Measurements from ENCODE around the gene PGLYRP2. TPM values are rescaled to one million over a fixed set of nuclear protein-coding genes. Genes with fewer than 3 reads are reported as not detected.

The PGLYRP2 gene
- total and polyA plus RNA-seq, 5 experiments from 2014 or later, result 0.37 to 0.72 (median 0.69) TPM

DNA sequence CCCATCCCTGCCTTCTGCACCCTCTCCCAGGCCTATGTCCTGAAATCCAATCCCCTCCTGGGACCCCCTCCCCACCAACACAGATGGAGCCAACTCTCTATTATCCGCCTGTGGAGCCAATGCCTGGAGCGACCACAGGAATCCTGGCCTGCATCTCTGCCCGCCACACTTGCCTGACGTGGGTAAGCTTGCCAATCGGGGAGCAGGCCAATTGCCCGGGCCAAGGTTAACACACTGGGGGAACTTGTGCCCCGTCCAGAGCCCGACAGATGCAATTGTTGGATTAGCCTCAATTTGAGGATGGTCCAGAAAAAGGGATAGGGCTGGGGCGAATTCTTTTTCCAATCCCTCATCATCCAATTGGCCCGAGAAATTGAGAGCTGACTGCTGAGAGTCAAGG is 35.5 kb downstream of the PGLYRP2 start:
- Mint-ChIP-seq H3K4me3 (no peak overlapping the region), H3K27ac (no peak overlapping the region), H3K36me3 (no peaks in the 10 kb centered on the region), H3K9me3 (no peaks in the 10 kb centered on the region), H3K4me1 (peaks cover 5 to 11% (median 7%) of the 10 kb centered on the region in 4 donors), H3K27me3 (no peaks in the 10 kb centered on the region)
- ATAC-seq (no peak), DNase-seq (no peak)
- POLR2A ChIA-PET, result interaction anchor here (2.5 kb wide), 1 partner anchor 11 kb away, joined by 6 read pairs; no protein-coding TSS in a partner anchor

GRCh38 chr19:15443325-15443724 is 36.0 kb downstream of the PGLYRP2 start:
- H3K4me1 Mint-ChIP-seq, result peaks cover 0 to 6% (median 2%) of the 10 kb centered on the region in 4 donors
- no peak overlapping the region for H3K4me3 Mint-ChIP-seq
- no peaks in the 10 kb centered on the region for H3K36me3 Mint-ChIP-seq
- no peak for ATAC-seq
- POLR2A ChIA-PET, result interaction anchor here (2.5 kb wide), 1 partner anchor 10 kb away, joined by 6 read pairs; no protein-coding TSS in a partner anchor
- no peaks in the 10 kb centered on the region for H3K9me3 Mint-ChIP-seq
- peak overlapping the region in 3 of 10 donors; percentile 6 to 66 (median 37) for H3K27ac Mint-ChIP-seq
- no peak for DNase-seq
- H3K27me3 Mint-ChIP-seq, result no peaks in the 10 kb centered on the region

- ATAC-seq (no peak), DNase-seq (peak in 1 of 10 donors; percentile 58)
- no peaks in the 10 kb centered on the region for H3K9me3 Mint-ChIP-seq
- POLR2A ChIA-PET, result interaction anchor here (1.1 kb wide), 1 partner anchor 10 kb away, joined by 3 read pairs; no protein-coding TSS in a partner anchor
- no peak overlapping the region for H3K4me3 Mint-ChIP-seq
- no peaks in the 10 kb centered on the region for H3K27me3 Mint-ChIP-seq
- H3K27ac Mint-ChIP-seq, result no peak overlapping the region
- H3K4me1 Mint-ChIP-seq, result peaks cover 0 to 3% (median under 1%) of the 10 kb centered on the region in 4 donors
- no peaks in the 10 kb centered on the region for H3K36me3 Mint-ChIP-seq
These were observed 37.0 kb downstream of the PGLYRP2 start for GRCh38 chr19:15442142-15442920.

DNA sequence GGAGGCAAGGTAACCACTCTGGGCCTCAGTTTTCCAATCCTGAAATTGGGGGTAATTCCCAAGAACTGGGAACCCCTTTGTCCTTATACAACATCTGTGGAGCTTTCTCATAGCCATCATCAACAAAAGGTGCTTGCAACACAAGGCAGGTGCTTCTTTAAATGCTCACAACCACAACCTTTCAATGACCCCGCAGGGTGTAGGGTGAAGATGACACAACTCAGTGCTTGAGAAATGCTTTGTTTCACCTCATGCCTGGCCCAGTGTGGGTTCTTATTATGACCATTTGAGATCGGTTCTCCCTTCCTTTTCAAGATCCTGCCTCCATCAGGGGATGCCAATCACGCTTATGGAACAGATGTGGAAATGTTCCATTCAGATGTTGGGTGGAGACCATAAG is 38.0 kb downstream of the PGLYRP2 start:
- DNase-seq (no peak), ATAC-seq (no peak)
- POLR2A ChIA-PET, result no interaction called here
- Mint-ChIP-seq H3K27ac (no peak overlapping the region), H3K4me1 (no peaks in the 10 kb centered on the region), H3K36me3 (no peaks in the 10 kb centered on the region), H3K27me3 (no peaks in the 10 kb centered on the region), H3K9me3 (no peaks in the 10 kb centered on the region), H3K4me3 (no peak overlapping the region)

- no peaks in the 10 kb centered on the region for H3K27me3 Mint-ChIP-seq
These were observed 39.3 kb downstream of the PGLYRP2 start for GRCh38 chr19:15439821-15440641.

DNA sequence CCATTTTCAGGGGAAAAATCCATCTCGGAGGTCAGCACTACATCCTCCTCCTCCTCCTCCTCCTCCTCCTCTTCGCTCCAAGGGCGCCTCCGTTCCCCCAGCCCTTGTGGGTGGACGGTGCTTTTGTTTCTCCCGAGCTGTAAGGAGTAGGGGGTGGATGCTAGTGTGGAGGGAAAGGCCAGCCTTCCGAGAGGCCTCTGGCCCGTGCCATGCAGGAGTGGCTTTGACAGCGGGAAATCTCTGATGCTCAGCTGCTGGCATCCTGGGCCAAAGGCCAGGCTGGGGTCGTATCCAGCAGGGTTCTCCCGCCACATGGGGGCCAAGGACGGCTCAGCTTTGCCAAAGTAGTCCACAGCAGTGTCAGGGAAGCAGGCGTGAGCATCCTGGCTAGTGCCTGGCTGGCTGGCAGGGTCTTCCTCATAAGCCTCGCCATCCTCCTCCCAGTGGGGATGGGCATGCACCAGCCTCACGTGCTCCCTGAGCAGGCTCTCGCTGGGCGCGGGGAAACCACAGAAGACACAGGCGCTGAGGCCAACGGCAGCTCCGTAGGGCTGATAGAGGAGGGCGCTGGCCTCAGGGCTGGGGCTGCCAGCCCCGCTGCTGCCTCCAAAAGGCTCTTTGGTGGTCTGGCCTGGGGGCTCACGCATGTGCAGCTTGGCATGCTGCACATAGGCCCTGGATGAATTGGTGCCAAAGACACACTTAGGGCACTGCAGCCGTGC is 40.1 kb downstream of the PGLYRP2 start:
- H3K9me3 Mint-ChIP-seq, result no peaks in the 10 kb centered on the region
- POLR2A ChIA-PET, result interaction anchor here (1.0 kb wide), 1 partner anchor 15 kb away, joined by 3 read pairs; no protein-coding TSS in a partner anchor
- H3K27ac Mint-ChIP-seq, result no peak overlapping the region

More at GRCh38 chr19:15439821-15440641, 39.3 kb downstream of the PGLYRP2 start:
- no peak overlapping the region for H3K27ac Mint-ChIP-seq
- POLR2A ChIA-PET, result interaction anchor here (1.0 kb wide), 1 partner anchor 14 kb away, joined by 3 read pairs; no protein-coding TSS in a partner anchor
- H3K9me3 Mint-ChIP-seq, result no peaks in the 10 kb centered on the region
- DNase-seq, result peak in 1 of 10 donors; percentile 55
- no peak for ATAC-seq
- no peaks in the 10 kb centered on the region for H3K4me1 Mint-ChIP-seq
- H3K36me3 Mint-ChIP-seq, result no peaks in the 10 kb centered on the region
- no peak overlapping the region for H3K4me3 Mint-ChIP-seq

DNA sequence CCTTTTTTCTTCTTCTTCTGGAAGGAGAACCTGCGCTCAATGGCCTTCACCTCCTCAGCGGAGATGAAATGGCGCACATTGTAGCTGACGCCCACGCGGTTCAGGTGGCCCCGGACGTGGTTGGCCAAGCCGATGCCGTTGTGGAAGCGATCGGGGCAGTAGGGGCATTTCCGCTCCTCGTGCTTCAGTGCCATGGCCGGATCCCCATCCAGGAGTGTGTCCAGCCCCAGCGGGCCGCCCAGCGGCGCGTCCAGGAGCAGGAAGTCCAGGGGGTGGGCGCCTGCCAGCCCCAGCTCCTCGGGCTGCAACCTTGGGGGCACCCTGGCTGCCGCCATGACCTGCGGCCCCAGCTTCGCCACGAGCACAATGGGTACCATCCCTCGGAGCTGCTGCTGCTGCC is 40.7 kb downstream of the PGLYRP2 start:
- no peak overlapping the region for H3K4me3 Mint-ChIP-seq
- H3K27ac Mint-ChIP-seq, result no peak overlapping the region
- H3K27me3 Mint-ChIP-seq, result no peaks in the 10 kb centered on the region
- no peaks in the 10 kb centered on the region for H3K9me3 Mint-ChIP-seq
- no peaks in the 10 kb centered on the region for H3K36me3 Mint-ChIP-seq
- no peak for ATAC-seq
- POLR2A ChIA-PET, result interaction anchor here (0.9 kb wide), 1 partner anchor 10 kb away, joined by 3 read pairs; no protein-coding TSS in a partner anchor
- DNase-seq, result no peak
- peaks cover under 1 to 1% (median 1%) of the 10 kb centered on the region in 4 donors for H3K4me1 Mint-ChIP-seq

More for the DNA sequence above, 40.1 kb downstream of the PGLYRP2 start:
- Mint-ChIP-seq H3K4me1 (no peaks in the 10 kb centered on the region), H3K36me3 (no peaks in the 10 kb centered on the region), H3K4me3 (no peak overlapping the region), H3K27me3 (no peaks in the 10 kb centered on the region)
- DNase-seq (no peak), ATAC-seq (no peak)

DNA sequence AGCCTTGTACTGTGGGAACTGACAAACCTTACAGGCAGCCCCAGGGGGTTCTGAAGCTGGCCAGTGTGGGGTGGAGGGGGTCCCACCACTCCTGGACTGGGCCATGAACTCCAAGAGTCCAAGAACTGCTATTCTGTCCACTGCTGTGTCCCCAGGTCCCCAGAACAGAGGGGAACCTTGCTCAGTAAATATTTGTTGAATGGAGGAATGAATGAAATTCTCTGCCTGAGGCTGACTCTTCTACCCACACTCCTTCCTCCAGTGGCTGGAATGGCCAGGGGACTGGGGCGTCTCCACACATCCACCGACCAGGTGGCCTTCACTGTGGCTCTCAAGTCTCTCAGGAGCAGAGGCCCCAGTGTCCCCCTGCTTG is 41.2 kb downstream of the PGLYRP2 start:
- no peak overlapping the region for H3K4me3 Mint-ChIP-seq
- no peaks in the 10 kb centered on the region for H3K9me3 Mint-ChIP-seq
- no peaks in the 10 kb centered on the region for H3K36me3 Mint-ChIP-seq
- H3K4me1 Mint-ChIP-seq, result peaks cover 5 to 6% (median 6%) of the 10 kb centered on the region in 4 donors
- H3K27ac Mint-ChIP-seq, result no peak overlapping the region
- no peaks in the 10 kb centered on the region for H3K27me3 Mint-ChIP-seq
- POLR2A ChIA-PET, result interaction anchor here (0.9 kb wide), 1 partner anchor 10 kb away, joined by 3 read pairs; no protein-coding TSS in a partner anchor
- DNase-seq (no peak), ATAC-seq (no peak)

GRCh38 chr19:15437355-15438123 is 41.8 kb downstream of the PGLYRP2 start:
- no peak for ATAC-seq
- POLR2A ChIA-PET, result interaction anchor here (0.6 to 3.6 kb wide), 2 partner anchors 26 to 917 kb away, joined by 3 to 12 read pairs; no protein-coding TSS in a partner anchor
- no peak overlapping the region for H3K4me3 Mint-ChIP-seq
- peak in 1 of 10 donors; percentile 56 for DNase-seq
- no peaks in the 10 kb centered on the region for H3K9me3 Mint-ChIP-seq
- peaks cover 7 to 10% (median 8%) of the 10 kb centered on the region in 4 donors for H3K4me1 Mint-ChIP-seq
- H3K36me3 Mint-ChIP-seq, result no peaks in the 10 kb centered on the region
- no peaks in the 10 kb centered on the region for H3K27me3 Mint-ChIP-seq
- peak overlapping the region in 1 of 10 donors; percentile 32 for H3K27ac Mint-ChIP-seq

- Mint-ChIP-seq H3K4me3 (no peak overlapping the region), H3K36me3 (no peaks in the 10 kb centered on the region), H3K27ac (no peak overlapping the region), H3K9me3 (no peaks in the 10 kb centered on the region), H3K27me3 (no peaks in the 10 kb centered on the region), H3K4me1 (peaks cover 9 to 13% (median 11%) of the 10 kb centered on the region in 4 donors)
- no peak for ATAC-seq
- POLR2A ChIA-PET, result interaction anchor here (0.5 to 3.6 kb wide), 4 partner anchors 12 to 918 kb away, joined by 3 to 12 read pairs (median 4); no protein-coding TSS in a partner anchor
- peak in 1 of 10 donors; percentile 52 for DNase-seq
These were observed 42.5 kb downstream of the PGLYRP2 start for GRCh38 chr19:15436826-15437110.

GRCh38 chr19:15436012-15436825 is 43.1 kb downstream of the PGLYRP2 start:
- POLR2A ChIA-PET, result interaction anchor here (0.5 to 3.6 kb wide), 4 partner anchors 13 to 832 kb away, joined by 3 to 12 read pairs (median 4); no protein-coding TSS in a partner anchor
- no peak for ATAC-seq
- Mint-ChIP-seq H3K9me3 (no peaks in the 10 kb centered on the region), H3K4me1 (peaks cover 14 to 19% (median 16%) of the 10 kb centered on the region in 4 donors), H3K36me3 (no peaks in the 10 kb centered on the region), H3K27ac (no peak overlapping the region), H3K27me3 (no peaks in the 10 kb centered on the region), H3K4me3 (no peak overlapping the region)
- DNase-seq, result no peak

All from naive thymus-derived CD8-positive, alpha-beta T cell (primary cell).